Measurements from ENCODE around the gene PCOLCE2.
"Not testable (repeated sequence)": the region's sequence is repeated elsewhere in the genome, so short reads cannot be mapped to it uniquely, and the experiment has no call there.

The PCOLCE2 gene

GRCh38 chr3:142898346-142899213 lies 9.7 kb upstream of the PCOLCE2 start:
- no peak for DNase-seq (ENCODE audit: low read depth)

GRCh38 chr3:142897807-142898206 lies 8.9 kb upstream of the PCOLCE2 start:
- DNase-seq (ENCODE audit: low read depth), result no peak

GRCh38 chr3:142896996-142897395 lies 8.1 kb upstream of the PCOLCE2 start:
- no peak for DNase-seq (ENCODE audit: low read depth)

- DNase-seq (ENCODE audit: low read depth), result no peak
Observed at GRCh38 chr3:142896201-142896755, 7.4 kb upstream of the PCOLCE2 start.

- DNase-seq (ENCODE audit: low read depth), result no peak
Observed at GRCh38 chr3:142894493-142894892, 5.6 kb upstream of the PCOLCE2 start.

- no peak for DNase-seq (ENCODE audit: low read depth)
Observed at GRCh38 chr3:142892714-142893113, 3.8 kb upstream of the PCOLCE2 start.

GRCh38 chr3:142890592-142890991 lies 1.7 kb upstream of the PCOLCE2 start:
- DNase-seq (ENCODE audit: low read depth), result no peak

GRCh38 chr3:142889212-142890014 lies 530 bp upstream of the PCOLCE2 start:
- no peak for DNase-seq (ENCODE audit: low read depth)

GRCh38 chr3:142888099-142888480 lies 793 bp downstream of the PCOLCE2 start:
- DNase-seq (ENCODE audit: low read depth), result no peak

- DNase-seq (ENCODE audit: low read depth), result no peak
Observed at GRCh38 chr3:142886940-142887339, 1.9 kb downstream of the PCOLCE2 start.

- DNase-seq (ENCODE audit: low read depth), result no peak
Observed at GRCh38 chr3:142886021-142886420, 2.9 kb downstream of the PCOLCE2 start.

GRCh38 chr3:142884531-142884930 lies 4.4 kb downstream of the PCOLCE2 start:
- no peak for DNase-seq (ENCODE audit: low read depth)

GRCh38 chr3:142883534-142883933 lies 5.3 kb downstream of the PCOLCE2 start:
- not testable (repeated sequence) for DNase-seq (ENCODE audit: low read depth)

GRCh38 chr3:142881445-142882224 lies 7.2 kb downstream of the PCOLCE2 start:
- no peak for DNase-seq (ENCODE audit: low read depth)

GRCh38 chr3:142878649-142879300 lies 10.1 kb downstream of the PCOLCE2 start:
- DNase-seq (ENCODE audit: low read depth), result no peak

- no peak for DNase-seq (ENCODE audit: low read depth)
Observed at GRCh38 chr3:142876417-142876816, 12.5 kb downstream of the PCOLCE2 start.

GRCh38 chr3:142875583-142876207 lies 13.2 kb downstream of the PCOLCE2 start:
- no peak for DNase-seq (ENCODE audit: low read depth)

- no peak for DNase-seq (ENCODE audit: low read depth)
Observed at GRCh38 chr3:142875099-142875498, 13.8 kb downstream of the PCOLCE2 start.

GRCh38 chr3:142868382-142868781 lies 20.5 kb downstream of the PCOLCE2 start:
- DNase-seq (ENCODE audit: low read depth), result not testable (repeated sequence)

- no peak for DNase-seq (ENCODE audit: low read depth)
Observed at GRCh38 chr3:142866841-142867631, 21.8 kb downstream of the PCOLCE2 start.
